ENCODE measurements around the gene HSPA1A.

The HSPA1A gene

GRCh38 chr6:31815025-31815838, at the start of gene HSPA1A, which contains the start of gene HSPA1L:
Gene HSPA1A, plus strand, starts transcription at chr6:31815543. Its CDS starts 214 bp downstream, at chr6:31815757.
Gene HSPA1L, minus strand, starts transcription at chr6:31815283. Its CDS starts 3,311 bp downstream, at chr6:31811972.
- no peak for TF ChIP-seq CTCF (IDR thresholded peaks at IDR 0.05; ENCODE audit: borderline replicate concordance, insufficient read depth, low read depth, low read length)
- peak within 1 kb of the TSS; percentile 40 for H3K4me3 ChIP-seq (ENCODE audit: low read depth, low read length)

- no peak overlapping the region for H3K4me3 ChIP-seq (ENCODE audit: low read depth, low read length)
- no peak for TF ChIP-seq CTCF (IDR thresholded peaks at IDR 0.05; ENCODE audit: borderline replicate concordance, insufficient read depth, low read depth, low read length)
These were observed 49.8 kb upstream of the HSPA1A start for GRCh38 chr6:31765559-31765909.

- H3K4me3 ChIP-seq (ENCODE audit: low read depth, low read length), result no peak overlapping the region
- TF ChIP-seq CTCF (IDR thresholded peaks at IDR 0.05; ENCODE audit: borderline replicate concordance, insufficient read depth, low read depth, low read length), result no peak
These were observed 49.2 kb upstream of the HSPA1A start for GRCh38 chr6:31765910-31766794.

- no peak for TF ChIP-seq CTCF (IDR thresholded peaks at IDR 0.05; ENCODE audit: borderline replicate concordance, insufficient read depth, low read depth, low read length)
- H3K4me3 ChIP-seq (ENCODE audit: low read depth, low read length), result no peak overlapping the region
These were observed 48.2 kb upstream of the HSPA1A start for GRCh38 chr6:31767096-31767645.

GRCh38 chr6:31768363-31769257, 46.7 kb upstream of the HSPA1A start:
- no peak for TF ChIP-seq CTCF (IDR thresholded peaks at IDR 0.05; ENCODE audit: borderline replicate concordance, insufficient read depth, low read depth, low read length)
- no peak overlapping the region for H3K4me3 ChIP-seq (ENCODE audit: low read depth, low read length)

GRCh38 chr6:31769684-31770371, 45.5 kb upstream of the HSPA1A start:
- no peak overlapping the region for H3K4me3 ChIP-seq (ENCODE audit: low read depth, low read length)
- peak; percentile 88 for TF ChIP-seq CTCF (IDR thresholded peaks at IDR 0.05; ENCODE audit: borderline replicate concordance, insufficient read depth, low read depth, low read length)
